Breast epithelium (tissue), 3 donors: ENCODE measurements around the gene TMEM214.

ENCODE experiments used
- POLR2A ChIP-seq: fragments of 450-650 bp; IDR thresholded peaks from one replicate; pipeline ENCODE4 v1.6.1; 2016; ENCODE audit warnings: antibody characterized with exemption, mild to moderate bottlenecking, moderate library complexity
- POLR2AphosphoS5 ChIP-seq, 3 donors: sonication (generic); formaldehyde crosslinking; IDR thresholded peaks; one replicate each; pipeline ENCODE4 v1.6.1; 2017; ENCODE audit warnings: antibody characterized with exemption in 3 of 3
- TF ChIP-seq, protein P1 (sequence below), 3 donors: fragments of 450-650 bp; IDR thresholded peaks; one replicate each; pipeline ENCODE4 v1.5.1; 2016 to 2017; ENCODE audit warnings: antibody characterized with exemption in 3 of 3, mild to moderate bottlenecking in 3 of 3, moderate library complexity in 3 of 3

DNA sequence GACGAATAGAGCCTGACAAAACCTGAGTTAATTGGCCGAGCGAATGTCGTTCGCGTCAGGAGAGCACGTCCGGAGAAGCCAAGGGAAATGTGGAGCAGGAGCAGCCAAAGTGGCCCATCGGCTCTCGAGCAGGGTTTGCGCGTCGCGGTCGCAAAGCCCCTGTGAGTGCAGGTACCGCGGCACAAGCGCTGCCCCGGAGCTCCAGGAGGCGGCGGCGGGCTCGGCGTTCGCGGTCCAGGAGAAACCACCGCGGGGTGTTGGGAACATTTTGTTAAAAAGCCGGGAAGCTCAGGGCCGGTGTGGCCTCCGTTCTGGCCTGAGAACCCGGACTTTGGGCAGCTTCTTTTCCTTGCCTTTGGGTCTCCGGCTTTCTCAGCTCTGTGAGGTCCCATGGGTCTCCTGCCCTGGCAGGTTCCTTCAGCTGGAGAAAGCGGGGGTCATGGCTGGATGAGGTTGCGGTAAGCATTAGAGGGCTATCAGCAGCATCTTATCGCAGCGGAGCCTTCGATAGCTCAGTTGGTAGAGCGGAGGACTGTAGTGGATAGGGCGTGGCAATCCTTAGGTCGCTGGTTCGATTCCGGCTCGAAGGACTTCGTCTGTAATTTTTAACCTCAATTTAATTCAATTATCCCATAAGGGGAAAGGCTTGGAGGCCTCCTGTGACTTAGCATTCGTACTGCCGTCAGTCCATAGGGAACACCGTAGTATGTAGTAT, 17.7 kb downstream of the TMEM214 start:
- TF ChIP-seq, protein P1, sequence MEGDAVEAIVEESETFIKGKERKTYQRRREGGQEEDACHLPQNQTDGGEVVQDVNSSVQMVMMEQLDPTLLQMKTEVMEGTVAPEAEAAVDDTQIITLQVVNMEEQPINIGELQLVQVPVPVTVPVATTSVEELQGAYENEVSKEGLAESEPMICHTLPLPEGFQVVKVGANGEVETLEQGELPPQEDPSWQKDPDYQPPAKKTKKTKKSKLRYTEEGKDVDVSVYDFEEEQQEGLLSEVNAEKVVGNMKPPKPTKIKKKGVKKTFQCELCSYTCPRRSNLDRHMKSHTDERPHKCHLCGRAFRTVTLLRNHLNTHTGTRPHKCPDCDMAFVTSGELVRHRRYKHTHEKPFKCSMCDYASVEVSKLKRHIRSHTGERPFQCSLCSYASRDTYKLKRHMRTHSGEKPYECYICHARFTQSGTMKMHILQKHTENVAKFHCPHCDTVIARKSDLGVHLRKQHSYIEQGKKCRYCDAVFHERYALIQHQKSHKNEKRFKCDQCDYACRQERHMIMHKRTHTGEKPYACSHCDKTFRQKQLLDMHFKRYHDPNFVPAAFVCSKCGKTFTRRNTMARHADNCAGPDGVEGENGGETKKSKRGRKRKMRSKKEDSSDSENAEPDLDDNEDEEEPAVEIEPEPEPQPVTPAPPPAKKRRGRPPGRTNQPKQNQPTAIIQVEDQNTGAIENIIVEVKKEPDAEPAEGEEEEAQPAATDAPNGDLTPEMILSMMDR (IDR thresholded peaks at IDR 0.05), result peak; percentile 46 to 66 (median 54)
- no peak for TF ChIP-seq POLR2A
- peak; percentile 23 to 89 (median 46) for TF ChIP-seq POLR2AphosphoS5 (IDR thresholded peaks at IDR 0.05)
